NK-92 (cell line): Measurements from ENCODE around the gene UBASH3B.

Source experiments
- DNase-seq: peaks from one replicate; lab custom pipeline; 2025; ENCODE audit not compliant: unreplicated experiment; lab: John Stamatoyannopoulos, UW

Gene UBASH3B

DNA sequence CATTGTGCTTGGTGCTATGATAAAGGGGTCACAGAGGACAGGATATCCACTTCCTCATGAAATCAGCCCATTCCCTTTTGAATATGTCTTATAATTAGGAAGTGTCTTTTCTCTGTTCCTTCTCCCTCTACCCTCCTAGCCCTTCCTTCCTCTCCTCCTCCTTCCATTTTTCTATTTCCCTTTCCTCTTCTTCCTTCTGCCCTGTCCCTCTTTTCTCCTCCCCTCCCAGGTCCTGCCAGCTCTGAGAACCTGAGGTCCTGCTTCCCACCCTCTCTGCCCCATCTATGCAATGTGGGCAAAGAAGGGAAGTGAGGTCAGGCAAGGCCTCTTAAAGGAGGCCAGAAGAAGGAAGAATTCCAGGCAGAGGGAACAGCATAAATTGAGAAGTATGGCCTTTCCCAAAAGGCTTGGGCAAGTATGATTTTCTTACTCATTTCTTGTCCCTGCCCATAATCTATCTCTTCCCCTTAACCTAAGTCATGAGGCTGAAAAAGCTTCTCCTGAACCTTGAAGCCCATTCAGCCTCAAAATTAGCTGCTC is 7.7 kb upstream of the UBASH3B start:
- DNase-seq, result no peak

DNA sequence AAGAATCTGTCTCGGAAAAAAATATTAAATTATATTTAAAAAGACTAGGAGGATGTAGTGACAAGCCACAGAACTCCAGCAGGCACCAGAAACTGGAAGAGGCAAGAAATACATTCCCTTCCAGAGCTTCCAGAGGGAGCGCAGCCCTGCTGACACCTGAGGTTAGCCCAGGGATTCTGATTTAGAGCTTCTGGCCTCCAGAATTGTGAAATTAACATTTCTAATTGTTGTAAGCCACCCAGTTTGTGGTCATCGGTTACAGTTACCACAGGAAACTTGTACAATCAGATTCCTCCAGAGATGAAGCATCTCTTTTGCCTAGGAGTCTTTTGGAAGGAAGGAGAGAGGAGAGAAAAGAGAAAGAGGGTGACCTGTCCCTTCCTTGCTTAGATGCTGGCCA is 6.4 kb upstream of the UBASH3B start:
- no peak for DNase-seq

DNA sequence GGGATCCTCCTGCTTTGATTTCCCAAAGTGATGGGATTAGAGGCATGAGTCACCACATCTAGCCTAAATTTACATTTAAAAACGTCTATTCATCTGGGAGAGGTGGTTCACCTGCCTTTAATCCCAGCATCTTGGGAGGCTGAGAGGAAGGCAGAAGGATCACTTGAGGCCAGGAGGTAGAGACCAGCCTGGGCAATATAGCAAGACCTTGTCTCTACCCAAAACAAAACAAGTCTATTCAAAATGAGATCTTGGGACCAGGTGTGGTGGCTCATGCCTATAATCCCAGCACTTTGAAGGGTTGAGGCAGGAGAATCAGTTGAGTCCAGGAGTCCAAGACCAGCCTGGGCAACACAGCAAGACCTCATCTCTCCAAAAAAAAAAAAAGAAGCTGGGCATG is 4.9 kb upstream of the UBASH3B start:
- DNase-seq, result no peak

DNA sequence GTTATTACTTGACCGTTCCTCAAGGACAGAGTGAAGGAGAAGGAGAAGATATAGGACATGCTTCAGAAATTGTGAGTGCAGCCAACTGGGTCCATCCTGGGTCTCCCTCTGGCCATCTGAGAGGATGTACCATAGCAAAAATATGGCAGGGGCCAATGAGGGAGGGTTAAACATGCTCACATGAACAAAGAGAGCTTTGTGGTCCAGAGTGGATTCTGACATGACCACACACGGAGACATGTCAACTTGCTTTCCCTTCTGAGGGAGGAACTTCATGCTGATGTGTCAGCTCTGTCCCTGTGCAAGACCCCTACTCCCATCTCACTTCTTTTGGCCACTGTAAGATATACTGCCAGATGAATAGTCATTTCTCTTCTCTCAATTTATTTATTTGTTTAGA is 3.0 kb upstream of the UBASH3B start:
- DNase-seq, result no peak

DNA sequence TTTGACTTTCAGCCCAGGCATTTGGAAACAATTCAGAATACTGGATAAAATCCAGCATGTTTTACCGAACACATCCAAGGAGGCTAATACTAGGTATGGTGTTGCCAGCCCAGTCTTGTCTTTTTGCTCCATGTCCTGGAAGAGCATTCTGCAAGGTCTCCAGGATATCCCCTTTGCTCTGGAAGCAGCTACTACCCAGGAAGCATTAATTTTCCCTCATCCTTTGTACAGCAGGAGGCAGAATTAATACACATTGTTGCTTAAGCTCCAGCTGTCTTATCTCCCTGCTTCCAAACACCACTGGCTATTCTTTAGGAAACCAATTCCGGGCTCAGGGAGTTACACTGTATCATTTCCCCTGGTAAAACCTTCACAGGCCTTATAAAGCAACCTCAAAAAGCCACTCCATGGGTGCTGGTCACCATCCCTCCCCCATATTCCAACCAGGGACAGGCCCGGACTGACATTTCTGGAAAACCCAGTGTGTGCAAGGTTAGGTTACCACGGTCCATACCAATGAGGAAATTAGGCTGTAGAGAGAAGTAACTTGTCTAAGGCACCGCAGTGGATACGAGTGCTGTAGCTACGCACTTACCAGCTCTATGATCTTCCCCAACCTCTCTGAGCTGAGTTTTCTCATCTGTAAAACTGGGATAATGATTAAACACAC is 1.5 kb upstream of the UBASH3B start:
- DNase-seq, result no peak

DNA sequence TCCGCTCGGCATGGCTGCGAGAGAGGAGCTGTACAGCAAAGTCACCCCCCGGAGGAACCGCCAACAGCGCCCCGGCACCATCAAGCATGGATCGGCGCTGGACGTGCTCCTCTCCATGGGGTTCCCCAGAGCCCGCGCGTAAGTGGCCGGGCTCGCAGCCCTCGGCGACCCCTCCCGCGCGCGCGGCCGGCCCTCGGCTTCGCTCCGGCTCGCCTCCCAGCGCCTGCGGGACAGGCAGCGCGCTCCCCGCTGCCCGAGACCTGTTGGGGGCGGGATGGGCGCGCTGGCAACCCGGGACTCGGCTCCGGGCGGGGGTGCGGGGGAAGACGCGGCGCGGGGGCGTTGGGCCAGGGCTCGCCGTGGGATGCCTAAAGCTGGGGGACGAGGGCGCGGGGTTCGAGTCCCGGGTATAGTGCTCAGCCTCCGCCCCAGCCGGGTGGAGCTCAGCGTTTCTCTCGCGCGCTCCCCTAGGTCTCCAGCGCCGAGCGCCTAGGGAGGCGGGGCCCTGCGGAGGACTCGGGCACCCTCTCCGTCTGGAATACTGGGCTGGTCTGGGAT is 630 bp downstream of the UBASH3B start:
- no peak for DNase-seq

DNA sequence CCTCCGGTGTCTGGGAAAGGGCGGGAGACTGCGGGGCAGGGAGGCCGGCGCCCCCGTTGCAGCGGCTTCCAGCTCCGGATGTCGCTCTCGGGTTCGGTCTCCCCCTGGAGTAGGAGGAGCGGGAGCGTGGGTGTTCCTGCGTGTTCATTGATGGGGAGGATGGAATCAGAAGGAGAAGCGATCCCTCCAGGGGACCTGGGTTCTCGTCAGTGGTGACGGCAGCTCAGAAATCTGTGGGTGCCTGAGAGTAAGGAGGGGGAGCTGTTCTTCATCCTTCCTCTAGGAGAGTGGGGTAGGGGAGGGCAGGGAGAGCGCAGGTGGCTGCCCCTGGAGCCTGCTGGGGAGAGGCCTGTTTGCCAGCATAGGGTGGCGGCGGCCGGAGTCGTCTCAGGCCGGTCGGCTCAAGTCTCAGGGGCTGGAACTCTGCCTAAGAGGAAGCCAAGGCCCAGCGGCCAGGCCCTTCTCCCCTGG is 1.1 kb downstream of the UBASH3B start:
- no peak for DNase-seq

DNA sequence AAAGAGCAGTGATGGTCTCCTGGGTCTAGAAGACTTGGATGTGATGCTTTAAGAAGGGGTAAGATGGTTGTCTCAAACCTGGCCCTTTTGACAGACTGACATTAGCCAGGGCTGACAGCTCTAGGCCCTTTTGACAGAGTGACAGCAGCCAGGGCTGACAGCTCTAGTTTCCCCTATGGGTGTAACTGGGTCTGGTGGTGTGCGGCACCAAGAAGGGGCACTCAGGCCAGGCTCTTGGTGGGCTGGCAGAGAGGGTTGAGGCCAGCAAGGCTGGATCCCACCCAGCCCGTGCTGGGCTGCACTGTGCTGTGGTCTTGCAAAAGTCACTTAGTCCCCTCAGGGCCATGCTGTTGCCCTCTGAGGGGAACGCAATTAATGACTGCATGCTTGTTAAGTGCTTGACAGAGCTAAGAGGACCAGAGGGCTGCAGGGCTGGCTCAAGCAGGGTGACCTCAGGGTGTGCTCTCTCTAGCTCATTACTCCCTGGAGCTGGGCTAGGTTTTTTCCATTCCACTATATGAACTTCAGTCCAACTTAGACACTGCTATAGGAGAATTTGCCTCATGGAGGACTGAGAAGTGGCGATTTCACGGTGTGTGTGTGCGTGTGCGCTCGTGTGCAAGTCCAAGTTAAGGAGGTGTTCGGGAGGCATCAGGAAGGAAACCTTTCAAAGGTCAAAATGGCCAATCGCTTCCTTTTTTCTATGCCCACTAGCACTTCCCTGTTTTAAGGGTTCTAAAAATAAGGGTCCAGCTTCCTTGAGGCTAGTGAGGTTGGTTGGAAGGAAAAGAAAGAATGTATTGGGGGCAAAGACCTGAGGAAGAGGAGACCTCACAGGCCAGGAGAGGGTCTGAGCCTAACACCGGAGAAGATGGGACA is 4.4 kb downstream of the UBASH3B start:
- DNase-seq, result no peak

DNA sequence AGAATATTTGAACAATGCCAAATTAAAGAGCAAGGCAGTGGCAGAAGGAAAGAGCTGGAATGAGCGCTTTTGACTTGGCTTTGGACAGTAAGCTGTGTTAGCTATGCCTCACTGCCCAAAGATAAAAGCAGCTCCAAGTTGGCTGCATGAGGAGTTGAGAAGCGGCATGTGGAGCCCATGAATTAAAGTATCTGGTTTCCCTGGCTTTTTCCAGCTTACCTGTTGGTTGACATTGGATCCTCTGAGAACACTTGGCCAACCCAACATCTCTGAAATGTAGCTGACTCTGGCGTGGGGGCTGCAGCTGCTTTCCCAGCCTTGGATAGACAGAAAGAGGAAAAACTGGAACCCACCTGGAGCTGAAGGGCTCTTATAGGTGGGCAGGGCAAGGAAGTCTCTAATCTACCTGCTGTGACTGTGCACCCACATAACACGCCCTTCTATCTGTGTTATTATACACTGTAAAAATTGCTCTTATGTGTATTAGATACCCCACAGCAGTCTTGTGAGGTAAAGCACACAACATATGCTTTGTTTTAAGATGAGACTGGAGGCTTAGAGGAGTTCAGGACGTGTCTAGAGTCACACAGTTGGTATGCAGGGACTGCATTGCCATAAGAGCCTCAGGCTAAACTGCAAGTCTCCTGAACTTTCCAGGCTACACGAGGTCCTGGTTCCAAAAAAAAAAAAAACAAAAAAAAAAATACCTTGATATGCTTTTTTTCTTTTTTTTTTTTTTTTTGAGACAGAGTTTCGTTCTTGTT is 5.8 kb downstream of the UBASH3B start:
- no peak for DNase-seq

DNA sequence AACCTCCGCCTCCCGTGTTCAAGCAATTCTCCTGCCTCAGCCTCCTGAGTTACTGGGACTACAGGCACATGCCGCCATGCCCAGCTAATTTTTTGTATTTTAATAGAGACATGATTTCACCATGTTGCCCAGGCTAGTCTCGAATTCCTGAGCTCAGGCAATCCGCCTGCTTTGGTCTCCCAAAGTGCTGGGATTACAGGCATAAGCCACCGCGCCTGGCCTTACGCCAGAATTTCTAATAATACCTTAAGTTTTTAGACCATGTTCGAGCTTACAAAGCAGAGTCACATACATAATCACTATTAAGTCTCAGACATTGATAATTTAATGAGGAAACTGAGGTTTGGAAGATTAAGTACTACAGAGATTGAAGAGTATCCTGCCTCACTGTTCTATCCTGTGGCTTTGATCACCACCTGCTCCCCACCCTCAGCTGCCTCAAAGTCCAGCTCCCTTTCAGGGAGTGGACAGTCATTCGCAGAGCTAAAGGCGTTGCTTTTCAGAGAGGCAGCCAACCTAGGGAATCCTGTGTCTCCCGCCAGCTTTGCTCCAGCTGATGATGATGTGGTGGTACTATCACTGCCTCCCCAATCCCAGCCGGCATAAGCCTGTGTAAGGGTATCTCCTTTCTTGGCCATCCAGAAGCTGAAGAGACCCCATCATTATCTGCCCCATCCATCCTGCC is 7.7 kb downstream of the UBASH3B start:
- no peak for DNase-seq

DNA sequence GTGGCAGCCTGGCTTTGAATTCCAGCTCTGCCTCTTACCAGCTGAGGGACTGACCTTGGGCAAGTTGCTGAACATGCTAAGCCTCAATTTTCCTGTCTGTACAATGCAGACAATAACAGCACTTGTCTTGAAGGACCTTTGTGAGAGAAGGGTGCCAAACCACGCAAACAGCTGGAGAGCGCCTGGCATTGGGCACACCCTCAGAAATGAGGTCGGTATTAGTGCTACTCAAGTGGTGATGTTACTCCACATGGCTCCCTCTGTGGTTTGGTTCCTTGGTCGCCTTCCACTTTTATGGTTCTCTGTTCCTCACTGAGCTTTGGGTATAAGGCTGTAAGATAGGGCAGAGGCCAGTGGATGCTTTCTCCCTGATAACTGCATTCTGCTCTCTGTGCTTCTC is 8.2 kb downstream of the UBASH3B start:
- DNase-seq, result no peak

DNA sequence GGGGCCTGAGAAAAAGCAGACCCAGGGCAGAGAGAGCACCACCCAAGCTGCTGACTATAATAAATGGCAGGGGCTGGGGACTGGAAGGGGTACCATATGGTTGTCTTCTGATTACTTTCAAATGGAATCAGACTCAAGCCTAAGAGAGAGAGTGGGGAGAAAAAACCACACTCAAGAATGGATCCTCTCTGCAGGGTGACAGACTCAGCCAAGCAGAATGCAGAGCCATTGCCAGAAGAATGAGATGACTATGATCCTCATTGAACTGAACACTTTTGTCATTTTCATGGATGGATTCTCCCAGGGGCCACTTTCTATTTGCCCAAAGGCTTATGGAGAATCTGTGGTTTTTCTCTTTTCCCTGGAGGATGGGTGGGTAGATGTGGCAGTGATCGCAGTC is 8.7 kb downstream of the UBASH3B start:
- no peak for DNase-seq

DNA sequence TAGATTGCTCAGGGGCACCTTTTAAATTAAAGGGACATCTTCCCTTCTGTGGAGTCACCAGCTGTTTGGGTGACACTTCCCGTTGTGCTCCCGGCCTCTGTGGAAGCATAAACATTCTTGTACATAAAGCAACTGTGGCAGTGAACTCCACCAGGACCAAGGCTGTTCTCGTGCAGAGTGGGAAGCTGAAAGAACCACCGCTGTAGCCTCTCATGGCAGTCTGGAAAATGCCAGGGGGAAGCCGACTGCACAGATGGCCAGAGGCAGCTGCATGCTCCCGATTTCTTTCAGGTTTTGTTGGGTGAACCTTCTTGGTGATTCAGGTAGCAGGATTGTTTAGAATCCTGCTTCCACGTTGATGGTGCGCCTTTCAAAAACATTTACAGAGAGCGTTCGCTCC is 10.3 kb downstream of the UBASH3B start:
- no peak for DNase-seq

DNA sequence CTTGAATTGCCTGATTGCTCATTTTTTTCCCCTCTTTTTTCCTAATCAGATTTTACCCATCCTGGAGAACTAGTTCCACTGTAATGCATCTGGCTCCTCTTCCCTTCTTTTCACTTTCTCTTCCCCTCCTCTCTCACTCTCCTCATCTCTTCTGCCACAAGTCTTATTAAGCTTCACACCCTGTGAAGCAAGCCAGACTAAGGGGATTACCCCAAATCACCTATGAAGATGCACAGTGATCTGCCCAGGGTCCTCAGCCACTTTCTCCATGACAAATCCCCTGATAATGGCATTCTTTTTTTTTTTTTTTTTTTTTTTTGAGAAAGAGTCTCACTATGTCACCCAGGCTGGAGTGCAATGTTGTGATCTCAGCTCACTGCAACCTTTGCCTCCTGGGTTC is 11.2 kb downstream of the UBASH3B start:
- DNase-seq, result no peak

DNA sequence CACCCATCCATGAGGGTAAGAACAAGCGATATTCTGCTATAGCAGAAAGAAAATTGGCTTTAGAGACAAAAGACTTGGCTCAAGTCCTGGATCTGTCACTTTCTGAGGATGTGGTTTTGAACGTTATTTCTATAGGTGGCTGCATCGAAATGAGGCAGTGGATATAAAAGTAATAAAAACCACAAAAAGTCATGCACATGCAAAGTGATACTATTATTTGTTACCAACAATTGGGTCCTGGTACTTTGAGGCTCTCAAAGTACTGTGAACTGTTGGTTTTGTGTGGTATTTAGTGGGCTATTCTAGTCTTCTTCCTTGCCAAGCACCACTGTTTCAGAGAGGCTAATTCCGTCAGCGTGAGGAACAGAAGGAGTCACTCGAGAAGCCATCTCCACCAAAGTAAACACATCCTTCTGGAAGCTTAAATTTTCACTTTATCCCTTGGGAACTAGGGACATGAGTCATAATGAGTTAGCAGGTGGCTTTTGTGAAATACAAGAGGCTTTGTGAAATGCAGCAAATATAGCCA is 13.1 kb downstream of the UBASH3B start:
- DNase-seq, result no peak

DNA sequence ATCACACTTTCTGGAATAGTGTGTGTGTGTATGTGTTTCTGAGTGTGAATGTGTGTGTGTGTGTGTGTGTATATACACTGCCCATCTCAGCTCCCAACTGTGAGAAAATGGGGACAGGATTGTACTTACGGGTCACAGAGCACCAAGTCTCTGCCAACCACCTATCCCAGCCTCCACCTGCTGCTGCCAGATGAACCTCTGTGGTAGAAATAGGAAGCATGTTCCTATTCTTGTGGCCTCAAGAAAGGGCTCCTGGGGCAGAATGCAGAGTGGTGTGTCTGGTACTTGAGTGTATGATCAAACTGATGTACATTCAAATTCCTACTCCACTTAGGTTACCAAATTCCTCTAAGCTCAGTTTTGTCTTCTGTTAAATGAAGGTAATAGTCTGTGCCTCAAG is 14.6 kb downstream of the UBASH3B start:
- DNase-seq, result no peak

DNA sequence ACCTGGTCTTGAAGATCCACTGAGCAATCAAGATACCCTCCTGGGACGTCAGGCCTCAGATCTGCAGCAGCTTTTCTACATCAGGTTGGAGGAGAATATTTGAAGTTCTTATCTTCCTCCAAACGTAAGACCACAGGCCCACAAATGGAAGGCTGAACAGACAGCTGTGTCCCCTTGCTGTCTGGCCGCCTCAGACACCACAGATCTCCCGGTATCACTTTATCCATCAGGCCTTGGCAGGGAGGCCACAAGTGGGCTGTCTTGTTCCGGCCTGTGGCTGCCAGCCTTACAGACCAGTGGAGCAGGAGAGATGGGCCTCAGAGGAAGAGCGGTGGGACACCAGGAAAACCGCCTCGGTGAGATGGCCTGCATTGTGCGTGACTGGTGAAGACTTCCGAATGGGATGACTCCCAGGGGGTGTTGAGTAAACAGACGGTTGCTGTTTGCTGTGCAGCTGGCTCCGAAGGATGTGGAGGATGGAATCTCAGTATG is 15.9 kb downstream of the UBASH3B start:
- DNase-seq, result no peak

DNA sequence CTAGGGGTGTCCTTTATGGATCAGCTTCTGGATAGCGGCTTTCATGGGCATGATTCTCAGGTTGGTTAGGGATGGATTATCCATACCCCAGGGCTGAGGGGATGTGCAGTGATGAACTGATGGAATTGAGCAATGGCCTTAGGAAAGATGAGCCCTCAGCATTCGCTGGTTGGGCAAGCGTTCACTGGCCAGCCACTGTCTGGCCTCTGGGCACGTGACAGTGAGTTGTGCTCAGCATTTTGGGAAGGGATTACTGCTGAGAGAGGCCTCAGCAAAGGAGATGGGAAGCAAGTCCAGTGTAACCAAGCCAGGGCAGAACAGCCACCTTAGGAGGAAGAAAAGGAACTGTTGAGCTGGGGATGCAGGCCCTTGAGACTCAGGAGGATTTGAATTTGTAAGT is 17.4 kb downstream of the UBASH3B start:
- no peak for DNase-seq

DNA sequence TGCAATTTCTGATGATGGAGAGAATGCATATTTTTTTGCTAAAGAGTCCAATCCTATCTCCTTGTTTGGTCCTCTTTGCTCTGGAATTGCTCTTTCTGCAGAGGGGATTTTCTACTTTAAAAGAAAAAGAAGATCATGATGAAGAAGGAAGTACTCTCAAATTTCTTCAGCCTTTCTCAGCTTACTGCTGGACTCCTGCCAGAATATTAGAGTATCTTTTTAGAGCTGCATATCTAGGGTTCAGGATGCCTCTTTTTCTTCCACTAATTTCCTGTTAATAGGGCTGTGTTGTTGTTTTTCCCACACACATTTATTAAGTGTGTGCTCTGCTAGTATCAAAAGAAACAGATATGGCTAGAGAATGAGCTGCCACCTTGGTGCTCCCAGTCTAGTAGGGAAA is 18.2 kb downstream of the UBASH3B start:
- DNase-seq, result no peak

DNA sequence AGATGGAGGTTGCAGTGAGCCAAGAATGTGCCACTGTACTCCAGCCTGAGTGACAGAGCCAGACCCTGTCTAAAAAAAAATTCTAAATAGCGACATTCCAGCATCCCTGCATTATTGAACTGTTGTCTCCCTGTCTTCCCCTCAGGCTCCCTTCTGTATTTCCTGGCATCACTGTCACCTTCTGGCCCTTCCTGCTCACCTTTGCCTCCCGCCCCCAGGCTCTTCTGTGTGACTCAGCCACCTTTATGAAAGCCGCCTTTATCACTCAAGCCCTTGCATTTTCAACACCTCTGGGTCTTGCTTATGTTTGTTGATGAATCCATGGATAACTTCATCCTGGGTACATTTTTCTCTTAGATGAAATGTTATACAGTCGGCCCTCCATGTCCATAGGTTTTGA is 21.1 kb downstream of the UBASH3B start:
- no peak for DNase-seq
